NOMO-1 treated with dmso at 0.1 percent for 144 hours (cell line): ENCODE measurements around the gene RCAN2.

Source experiments
- DNase-seq: peaks from one replicate; lab custom pipeline; 2025; ENCODE audit not compliant: unreplicated experiment; lab: John Stamatoyannopoulos, UW

RCAN2 gene

GRCh38 chr6:46293641-46294316 is 197.5 kb downstream of the RCAN2 start:
- no peak for DNase-seq

- DNase-seq, result no peak
Observed at GRCh38 chr6:46291880-46292279, 199.4 kb downstream of the RCAN2 start.

DNA sequence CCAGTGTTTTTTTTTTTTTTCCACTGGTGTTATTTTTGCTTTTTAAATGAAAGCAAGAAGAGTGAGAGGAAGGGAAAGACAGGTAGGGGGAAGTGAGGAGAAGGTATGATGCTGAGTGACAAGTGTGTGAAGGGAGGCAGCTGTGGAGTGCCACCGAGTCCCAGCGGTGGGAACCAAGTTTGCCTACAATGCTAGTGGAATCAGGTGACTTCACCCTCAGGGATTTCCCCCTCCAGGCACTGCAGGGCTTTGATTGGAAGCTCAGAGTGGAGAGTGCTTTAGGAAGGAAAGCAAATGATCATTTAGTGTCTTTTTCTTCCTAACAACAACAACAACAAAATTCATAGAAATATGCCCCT is 200.0 kb downstream of the RCAN2 start:
- no peak for DNase-seq

- DNase-seq, result no peak
Observed at GRCh38 chr6:46290421-46291274, 200.6 kb downstream of the RCAN2 start.

DNA sequence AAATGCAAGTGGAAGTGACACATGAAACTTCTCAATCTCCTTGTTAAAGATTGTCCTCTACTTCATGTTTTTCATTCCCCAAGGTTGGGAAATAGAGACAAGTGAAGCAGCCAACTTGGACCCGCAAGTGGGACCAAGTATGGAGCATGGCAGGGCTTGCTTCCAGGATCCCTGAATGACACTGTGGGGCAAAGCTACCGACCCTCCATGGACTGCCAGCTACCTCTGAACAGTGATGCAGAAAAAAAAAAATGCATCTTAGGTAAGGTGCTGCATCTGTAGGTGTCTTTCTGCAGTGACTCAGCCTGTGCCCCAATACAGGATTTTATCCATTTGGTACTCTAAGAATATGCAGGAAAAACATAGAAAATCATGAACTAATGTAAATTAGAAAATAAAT is 201.4 kb downstream of the RCAN2 start:
- no peak for DNase-seq

DNA sequence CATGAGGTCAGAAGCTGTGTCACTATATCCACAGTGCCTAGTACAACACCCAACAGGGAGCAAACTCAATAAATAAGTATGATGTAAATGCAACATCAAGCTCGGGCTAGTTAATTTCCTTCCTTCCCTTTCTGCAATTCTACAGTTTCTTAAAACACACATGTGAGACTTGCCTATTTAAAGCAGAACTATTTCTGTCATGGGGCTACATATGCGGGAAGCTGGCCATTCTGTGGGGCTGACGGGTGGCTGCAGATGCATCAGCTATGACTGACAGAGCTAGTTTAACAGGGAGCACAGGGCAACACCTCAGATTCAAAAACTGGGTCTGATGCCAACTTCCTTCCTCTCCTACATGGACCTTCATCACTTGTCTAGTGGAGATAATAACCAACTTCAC is 202.4 kb downstream of the RCAN2 start:
- DNase-seq, result no peak

DNA sequence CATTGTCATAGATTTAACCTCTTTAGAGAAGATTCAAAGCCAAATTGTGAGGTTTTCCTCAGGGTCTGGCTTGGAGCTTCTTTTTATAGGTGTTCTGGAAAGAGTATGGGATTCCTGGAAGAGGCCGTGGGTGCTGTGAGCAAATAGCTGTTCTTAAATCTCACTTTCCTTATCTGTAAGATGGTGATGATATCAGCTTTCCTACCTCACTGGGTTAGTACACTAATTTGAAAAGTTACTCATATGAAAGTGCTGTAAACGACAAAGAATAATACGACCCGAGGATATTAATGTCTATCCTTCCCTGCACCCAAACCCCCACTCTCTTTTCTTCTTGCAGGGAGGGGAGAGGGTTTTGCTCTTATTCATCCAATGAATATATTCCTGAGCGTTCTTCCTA is 203.6 kb downstream of the RCAN2 start:
- no peak for DNase-seq

GRCh38 chr6:46287043-46287442 is 204.2 kb downstream of the RCAN2 start:
- no peak for DNase-seq

DNA sequence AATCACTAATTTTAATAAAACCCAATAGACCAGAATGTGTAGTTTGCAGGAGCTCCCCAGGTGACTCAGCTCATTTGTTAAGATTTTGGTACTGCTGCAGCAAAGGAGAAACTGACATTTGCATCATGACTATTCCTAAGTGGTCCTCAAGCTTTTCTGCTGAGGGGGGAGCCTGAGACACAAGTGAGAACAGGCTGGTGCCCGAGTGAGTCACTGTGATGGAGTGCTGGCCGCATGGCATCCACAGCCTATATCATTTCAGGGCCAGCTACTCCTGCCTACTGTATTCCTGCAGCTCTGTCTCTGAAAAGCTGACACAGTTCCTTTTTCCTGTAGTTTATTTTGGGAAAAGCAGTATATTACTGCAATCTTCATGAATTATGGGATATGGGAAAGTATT is 206.8 kb downstream of the RCAN2 start:
- DNase-seq, result no peak

GRCh38 chr6:46281110-46281509 is 210.1 kb downstream of the RCAN2 start:
- DNase-seq, result no peak

DNA sequence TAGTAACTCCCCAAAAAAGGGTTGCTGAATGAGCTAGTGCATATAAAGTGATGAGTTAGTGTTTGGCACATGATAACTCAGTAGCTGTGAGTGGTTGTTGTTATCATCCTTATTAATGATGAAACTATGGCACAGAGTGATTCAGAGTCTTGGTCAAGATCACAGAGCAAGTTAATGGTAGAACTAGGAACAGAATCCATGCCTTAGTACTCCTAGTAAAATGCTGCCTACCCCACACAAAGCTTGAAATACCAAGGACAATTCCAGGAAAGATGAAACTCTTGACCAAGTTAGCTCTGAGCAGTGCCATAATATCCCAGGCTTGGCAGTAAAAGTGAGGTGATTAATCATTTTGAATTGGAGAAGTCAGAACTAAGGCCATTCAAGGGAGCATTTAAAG is 211.4 kb downstream of the RCAN2 start:
- DNase-seq, result no peak

DNA sequence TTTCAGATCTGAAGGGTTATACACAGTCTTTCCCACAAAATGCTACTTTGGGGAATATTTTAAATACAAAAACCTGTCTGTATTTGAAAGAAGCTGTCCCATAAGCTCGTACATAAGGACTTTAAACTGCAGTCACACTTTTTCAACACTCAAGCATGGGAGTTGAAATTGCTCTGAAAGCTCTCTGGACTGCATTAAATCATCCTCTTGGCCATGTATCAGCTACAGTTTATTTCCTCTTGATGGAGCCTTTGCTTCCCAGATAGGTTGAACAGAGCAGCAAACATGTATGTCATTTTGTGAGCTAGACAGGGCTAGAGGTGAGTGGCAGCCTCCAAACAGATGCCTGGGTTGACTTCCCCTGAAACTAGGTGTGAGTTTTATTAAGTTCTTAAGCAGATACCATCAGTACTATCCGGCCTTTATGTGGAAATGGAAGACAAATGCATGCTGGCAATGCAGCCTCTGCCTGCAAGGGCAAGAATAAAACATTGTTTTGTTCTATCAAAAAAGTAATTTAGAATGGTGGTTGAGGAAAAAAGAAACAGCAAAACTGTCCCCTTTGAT is 214.6 kb downstream of the RCAN2 start:
- DNase-seq, result no peak

GRCh38 chr6:46274502-46274901 is 216.7 kb downstream of the RCAN2 start:
- DNase-seq, result no peak

DNA sequence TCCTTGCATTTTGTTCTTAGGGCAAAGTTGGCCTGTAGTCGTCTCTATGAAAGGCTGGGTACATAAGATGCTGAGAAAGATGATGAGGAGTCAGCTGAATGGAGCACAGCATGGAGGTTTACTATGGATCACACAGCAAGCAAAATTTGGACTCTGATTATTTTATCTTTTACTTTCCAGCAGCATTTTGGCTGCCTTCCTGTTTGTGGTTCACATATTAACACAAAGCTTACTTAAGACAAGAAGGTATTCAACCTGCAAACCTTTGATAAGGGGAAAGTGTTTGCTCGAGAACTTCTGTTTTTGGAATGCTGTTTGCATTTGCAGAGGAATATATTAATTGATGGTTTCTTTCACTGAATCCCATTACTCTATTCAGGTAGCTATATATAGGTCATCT is 217.3 kb downstream of the RCAN2 start:
- DNase-seq, result no peak

- DNase-seq, result no peak
Observed at GRCh38 chr6:46271728-46272127, 219.5 kb downstream of the RCAN2 start.

DNA sequence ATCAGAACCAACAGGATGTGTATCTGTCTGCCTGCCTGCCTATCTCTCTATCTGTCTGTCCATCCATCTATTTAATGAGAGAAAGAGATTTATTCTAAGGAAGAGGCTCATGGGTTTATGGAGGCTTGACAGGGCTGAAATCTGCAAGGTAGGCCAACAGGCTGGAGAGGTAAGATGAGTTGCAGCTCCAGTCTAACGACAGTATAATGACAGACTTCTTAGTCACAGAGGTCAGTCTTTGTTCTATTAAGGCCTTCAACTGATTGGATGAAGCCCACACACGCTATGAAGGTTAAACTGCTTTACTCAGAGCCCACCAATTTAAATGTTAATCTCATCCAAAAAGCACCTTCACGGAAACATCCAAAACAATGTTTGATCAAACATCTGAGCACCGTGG is 220.1 kb downstream of the RCAN2 start:
- no peak for DNase-seq

DNA sequence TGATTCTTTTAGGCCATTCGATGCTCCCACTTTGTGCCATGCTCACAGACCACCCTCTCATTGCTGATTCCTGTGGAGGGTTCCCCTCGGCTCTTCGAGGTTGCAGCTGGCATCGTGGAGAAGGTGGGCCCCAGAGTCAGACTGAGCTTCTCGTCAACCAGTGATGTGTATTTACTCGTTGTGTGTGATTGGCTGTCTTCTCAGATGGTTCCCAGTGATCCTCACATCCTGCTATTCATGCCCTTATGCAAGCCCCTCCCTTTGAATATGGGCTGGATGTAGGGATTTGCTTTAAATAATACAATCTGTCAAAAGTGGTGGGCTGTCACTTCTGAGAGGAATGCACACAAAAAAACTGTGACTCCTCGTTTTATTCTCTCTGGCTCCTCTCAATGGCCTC is 220.9 kb downstream of the RCAN2 start:
- no peak for DNase-seq

- DNase-seq, result no peak
Observed at GRCh38 chr6:46269447-46270229, 221.6 kb downstream of the RCAN2 start.

- no peak for DNase-seq
Observed at GRCh38 chr6:46267515-46267914, 223.7 kb downstream of the RCAN2 start.

- DNase-seq, result no peak
Observed at GRCh38 chr6:46265373-46265772, 225.9 kb downstream of the RCAN2 start.

DNA sequence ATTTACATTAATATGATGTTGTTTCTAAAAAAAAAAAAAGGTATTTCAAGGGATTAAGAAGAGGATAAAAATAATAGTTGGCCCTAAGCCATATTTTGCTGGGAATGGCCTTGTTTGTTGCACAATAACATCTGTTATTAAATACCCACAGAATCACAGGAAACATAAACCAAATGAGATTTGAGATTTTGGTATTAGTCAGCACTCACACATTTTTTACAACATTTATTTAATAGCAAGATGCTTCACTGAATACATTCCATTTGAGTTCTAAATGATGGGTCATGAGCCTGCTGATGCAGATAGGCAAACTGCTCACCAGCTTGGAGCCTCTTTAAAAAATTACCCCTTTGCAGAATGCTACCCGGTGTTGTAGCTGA is 227.6 kb downstream of the RCAN2 start:
- DNase-seq, result no peak
